ENCODE results near the gene JADE3.

The JADE3 gene

DNA sequence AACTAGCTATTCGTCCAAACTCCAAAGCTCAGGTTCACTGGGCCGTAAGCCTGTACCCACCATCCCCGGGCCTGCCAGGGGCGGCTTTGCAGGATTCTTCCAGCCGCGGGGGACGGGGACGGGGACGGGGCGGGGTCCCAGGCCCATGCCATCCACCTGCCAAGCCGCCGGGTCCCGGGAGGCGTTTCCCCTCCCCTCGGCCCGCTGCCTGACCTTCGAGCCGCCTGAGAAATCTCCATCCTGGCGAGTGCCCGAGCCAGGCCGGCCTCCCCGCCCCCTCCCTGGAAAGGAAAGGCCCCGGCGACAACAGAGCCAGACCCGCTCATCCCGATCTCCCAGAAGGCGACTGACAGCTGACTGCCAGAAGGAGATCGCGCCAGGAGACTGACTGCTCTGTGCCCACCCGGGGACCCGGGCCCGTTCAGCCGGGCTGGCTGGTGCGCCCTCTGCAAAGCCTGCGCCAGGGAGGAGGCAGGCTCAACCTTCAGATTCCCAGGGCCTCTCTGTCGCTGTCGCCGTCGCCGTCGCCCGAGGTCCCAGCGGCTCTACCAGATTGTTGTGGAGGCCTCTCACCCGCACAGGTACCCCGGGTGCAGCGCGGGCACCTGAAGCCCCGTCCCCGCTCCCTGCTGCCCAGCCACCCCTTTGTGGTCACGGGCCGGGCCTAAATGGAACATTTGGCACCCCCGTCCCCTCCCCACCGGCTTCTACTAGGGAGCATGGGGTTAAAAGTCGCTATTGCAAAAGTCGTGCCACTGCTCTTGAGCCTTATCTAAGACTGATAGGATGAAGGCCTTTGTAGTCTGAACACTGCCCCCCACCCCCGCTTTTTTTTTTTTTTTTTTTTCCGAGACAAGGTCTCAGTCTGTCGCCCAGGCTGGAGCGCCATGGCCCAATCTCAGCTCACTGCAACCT, 166.2 kb downstream of the JADE3 start, which contains the start of gene RGN:
Gene RGN, plus strand, starts transcription at position 315 of the 915 bp plus-strand sequence. CDS start 2,702 bp downstream, outside the sequence.
- Histone ChIP-seq H3K27ac (ENCODE audit: low read depth, low read length, severe bottlenecking) (no peak within 1 kb of the TSS), H3K4me3 (ENCODE audit: extremely low read depth, insufficient read depth, low read length, poor library complexity, severe bottlenecking) (no peak within 1 kb of the TSS), H3K4me1 (ENCODE audit: control insufficient read depth, insufficient read depth, low read length, poor library complexity, severe bottlenecking) (peaks cover 6% of the 10 kb centered on the region), H3K9me3 (ENCODE audit: control insufficient read depth, low read length) (no peaks in the 10 kb centered on the region), H3K36me3 (ENCODE audit: control insufficient read depth, insufficient read depth, low read length) (no peaks in the 10 kb centered on the region)
- WGBS, 2 experiments (ENCODE audit: insufficient coverage in 2 of 2), result 35 to 57% methylated on average over 7 to 18 of the region's 59 CpGs

DNA sequence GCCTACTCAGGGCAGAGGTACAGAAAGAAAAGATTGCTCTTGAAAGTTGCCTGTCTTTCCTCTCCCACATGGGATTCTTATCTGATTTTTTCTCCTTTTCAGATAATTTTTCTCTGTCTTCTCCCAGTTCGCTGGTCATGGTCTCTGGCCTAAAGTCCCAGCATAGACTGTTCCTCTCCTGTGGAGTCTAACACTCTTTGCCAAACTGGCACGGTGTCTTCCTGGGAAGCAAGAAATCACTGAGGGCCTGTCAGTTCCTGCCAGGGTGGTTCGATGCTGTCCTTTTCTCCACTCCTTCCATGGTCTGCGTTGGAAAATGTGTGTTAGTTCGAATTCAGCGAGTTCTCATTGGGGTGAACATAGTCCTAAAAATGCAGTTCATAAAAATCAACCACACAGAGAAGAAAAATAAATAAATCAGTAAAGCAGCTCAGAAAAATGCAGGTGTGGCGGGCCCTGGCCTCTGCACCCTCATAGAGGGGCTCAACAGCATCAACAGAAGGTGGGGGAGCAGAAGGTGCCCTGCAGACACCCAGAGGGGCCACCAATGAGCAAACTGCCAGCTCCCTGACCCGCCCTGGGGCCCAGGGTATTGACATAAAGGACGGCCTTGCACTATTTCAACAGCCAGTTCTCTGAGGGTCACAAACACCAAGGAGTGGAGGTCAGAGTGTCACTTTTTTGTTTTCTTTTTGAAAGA, 168.1 kb downstream of the JADE3 start:
- WGBS, 2 experiments (ENCODE audit: insufficient coverage in 2 of 2), result 95% methylated on average over 3 to 4 of the region's 9 CpGs
- no peaks in the 10 kb centered on the region for H3K9me3 ChIP-seq (ENCODE audit: control insufficient read depth, low read length)
- no peak overlapping the region for H3K27ac ChIP-seq (ENCODE audit: low read depth, low read length, severe bottlenecking)
- H3K36me3 ChIP-seq (ENCODE audit: control insufficient read depth, insufficient read depth, low read length), result no peaks in the 10 kb centered on the region
- H3K4me3 ChIP-seq (ENCODE audit: extremely low read depth, insufficient read depth, low read length, poor library complexity, severe bottlenecking), result no peak overlapping the region
- peaks cover 6% of the 10 kb centered on the region for H3K4me1 ChIP-seq (ENCODE audit: control insufficient read depth, insufficient read depth, low read length, poor library complexity, severe bottlenecking)

DNA sequence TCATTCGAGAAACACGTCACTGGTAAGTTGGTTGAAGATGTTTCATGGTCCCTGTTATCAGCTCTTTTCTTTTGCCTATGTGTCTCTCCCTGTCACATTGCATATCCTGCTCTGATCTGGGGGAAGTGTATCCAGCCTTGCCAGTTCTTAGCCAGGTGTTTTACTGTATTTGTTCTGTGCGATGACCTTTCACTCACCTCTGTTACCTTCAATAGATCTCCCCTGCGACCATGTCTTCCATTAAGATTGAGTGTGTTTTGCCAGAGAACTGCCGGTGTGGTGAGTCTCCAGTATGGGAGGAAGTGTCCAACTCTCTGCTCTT, 168.7 kb downstream of the JADE3 start:
- Histone ChIP-seq H3K9me3 (ENCODE audit: control insufficient read depth, low read length) (no peaks in the 10 kb centered on the region), H3K36me3 (ENCODE audit: control insufficient read depth, insufficient read depth, low read length) (no peaks in the 10 kb centered on the region), H3K4me1 (ENCODE audit: control insufficient read depth, insufficient read depth, low read length, poor library complexity, severe bottlenecking) (peaks cover 6% of the 10 kb centered on the region), H3K4me3 (ENCODE audit: extremely low read depth, insufficient read depth, low read length, poor library complexity, severe bottlenecking) (no peak overlapping the region), H3K27ac (ENCODE audit: low read depth, low read length, severe bottlenecking) (no peak overlapping the region)
- WGBS, 2 experiments (ENCODE audit: insufficient coverage in 2 of 2), result no CpG with 5 or more reads among the region's 5 CpGs

- WGBS, 2 experiments (ENCODE audit: insufficient coverage in 2 of 2), result 0% methylated on average over 1 of the region's 4 CpGs; no CpG with 5 or more reads in 1 of the 2 experiments
- Histone ChIP-seq H3K9me3 (ENCODE audit: control insufficient read depth, low read length) (no peaks in the 10 kb centered on the region), H3K27ac (ENCODE audit: low read depth, low read length, severe bottlenecking) (peak overlapping the region; percentile 29), H3K4me1 (ENCODE audit: control insufficient read depth, insufficient read depth, low read length, poor library complexity, severe bottlenecking) (peaks cover 2% of the 10 kb centered on the region), H3K4me3 (ENCODE audit: extremely low read depth, insufficient read depth, low read length, poor library complexity, severe bottlenecking) (no peak overlapping the region), H3K36me3 (ENCODE audit: control insufficient read depth, insufficient read depth, low read length) (no peaks in the 10 kb centered on the region)
Measured at GRCh38 chrX:47091149-47091775, 179.0 kb downstream of the JADE3 start.

DNA sequence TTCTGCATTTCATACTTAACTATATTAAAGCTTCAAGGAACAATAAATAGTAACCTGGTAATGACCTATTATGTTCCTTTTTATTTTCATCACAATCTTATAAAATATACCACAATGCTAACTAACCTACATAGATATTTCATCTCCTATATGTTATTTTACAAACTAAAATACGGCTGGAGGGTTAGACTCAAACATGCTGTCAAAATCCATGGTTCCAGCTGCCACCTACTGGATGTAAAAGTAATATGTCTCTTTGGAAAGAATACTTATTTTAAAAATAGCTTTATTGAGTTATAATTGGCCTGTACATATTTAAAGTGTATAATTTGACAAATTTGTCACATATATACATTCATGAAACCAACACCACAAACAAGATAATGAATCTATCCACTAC, 181.0 kb downstream of the JADE3 start:
- H3K9me3 ChIP-seq (ENCODE audit: control insufficient read depth, low read length), result no peaks in the 10 kb centered on the region
- WGBS, 2 experiments (ENCODE audit: insufficient coverage in 2 of 2), result no CpG with 5 or more reads among the region's 1 CpG
- H3K4me1 ChIP-seq (ENCODE audit: control insufficient read depth, insufficient read depth, low read length, poor library complexity, severe bottlenecking), result peaks cover 2% of the 10 kb centered on the region
- no peak overlapping the region for H3K27ac ChIP-seq (ENCODE audit: low read depth, low read length, severe bottlenecking)
- no peaks in the 10 kb centered on the region for H3K36me3 ChIP-seq (ENCODE audit: control insufficient read depth, insufficient read depth, low read length)
- no peak overlapping the region for H3K4me3 ChIP-seq (ENCODE audit: extremely low read depth, insufficient read depth, low read length, poor library complexity, severe bottlenecking)

DNA sequence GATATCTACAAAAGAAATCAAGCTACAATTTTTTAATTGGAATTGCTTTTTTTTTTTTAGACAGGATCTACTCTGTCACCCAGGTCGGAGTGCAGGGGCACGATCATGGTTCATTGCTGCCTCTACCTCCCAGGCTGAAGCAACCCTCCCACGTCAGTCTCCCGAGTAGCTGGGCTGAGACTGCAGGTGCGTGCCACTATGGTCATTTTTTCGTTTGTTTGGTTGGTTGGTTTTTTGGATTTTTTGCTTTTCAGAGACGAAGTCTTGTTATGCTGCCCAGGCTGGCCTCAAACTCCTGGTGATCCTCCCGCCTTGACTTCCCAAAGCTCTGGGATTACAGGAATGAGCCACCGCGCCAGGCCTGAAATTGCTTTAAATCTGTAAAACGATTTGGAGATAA, 181.6 kb downstream of the JADE3 start:
- H3K4me3 ChIP-seq (ENCODE audit: extremely low read depth, insufficient read depth, low read length, poor library complexity, severe bottlenecking), result no peak overlapping the region
- H3K4me1 ChIP-seq (ENCODE audit: control insufficient read depth, insufficient read depth, low read length, poor library complexity, severe bottlenecking), result peaks cover 2% of the 10 kb centered on the region
- H3K27ac ChIP-seq (ENCODE audit: low read depth, low read length, severe bottlenecking), result no peak overlapping the region
- no peaks in the 10 kb centered on the region for H3K9me3 ChIP-seq (ENCODE audit: control insufficient read depth, low read length)
- H3K36me3 ChIP-seq (ENCODE audit: control insufficient read depth, insufficient read depth, low read length), result no peaks in the 10 kb centered on the region
- 40 to 89% methylated on average over 2 to 3 of the region's 11 CpGs for WGBS, 2 experiments (ENCODE audit: insufficient coverage in 2 of 2)

DNA sequence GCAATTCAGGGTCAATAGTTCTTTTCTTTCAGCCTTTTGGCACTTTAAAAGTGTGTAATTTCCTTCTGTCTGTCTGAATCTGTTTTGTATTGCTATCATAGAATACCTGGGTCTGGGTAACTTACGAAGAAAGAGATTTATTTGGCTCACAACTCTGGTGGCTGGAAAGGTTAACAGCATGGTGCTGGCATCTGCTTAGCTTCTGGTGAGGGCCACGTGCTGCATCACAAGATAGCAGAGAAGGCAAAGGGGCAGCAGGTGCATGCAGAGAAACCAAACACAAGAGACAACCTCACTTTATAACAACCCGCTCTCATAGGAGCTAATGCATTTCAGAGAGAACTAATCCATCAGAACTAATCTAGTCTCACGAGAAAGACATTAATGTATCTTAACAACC, 184.8 kb downstream of the JADE3 start:
- H3K36me3 ChIP-seq (ENCODE audit: control insufficient read depth, insufficient read depth, low read length), result no peaks in the 10 kb centered on the region
- WGBS, 2 experiments (ENCODE audit: insufficient coverage in 2 of 2), result no CpG with 5 or more reads among the region's 4 CpGs
- H3K4me1 ChIP-seq (ENCODE audit: control insufficient read depth, insufficient read depth, low read length, poor library complexity, severe bottlenecking), result no peaks in the 10 kb centered on the region
- H3K4me3 ChIP-seq (ENCODE audit: extremely low read depth, insufficient read depth, low read length, poor library complexity, severe bottlenecking), result no peak overlapping the region
- H3K27ac ChIP-seq (ENCODE audit: low read depth, low read length, severe bottlenecking), result no peak overlapping the region
- no peaks in the 10 kb centered on the region for H3K9me3 ChIP-seq (ENCODE audit: control insufficient read depth, low read length)

GRCh38 chrX:47098338-47099094, 186.3 kb downstream of the JADE3 start:
- no peak overlapping the region for H3K4me3 ChIP-seq (ENCODE audit: extremely low read depth, insufficient read depth, low read length, poor library complexity, severe bottlenecking)
- WGBS, 2 experiments (ENCODE audit: insufficient coverage in 2 of 2), result 80% methylated on average over 1 of the region's 2 CpGs; no CpG with 5 or more reads in 1 of the 2 experiments
- no peak overlapping the region for H3K27ac ChIP-seq (ENCODE audit: low read depth, low read length, severe bottlenecking)
- H3K9me3 ChIP-seq (ENCODE audit: control insufficient read depth, low read length), result no peaks in the 10 kb centered on the region
- H3K4me1 ChIP-seq (ENCODE audit: control insufficient read depth, insufficient read depth, low read length, poor library complexity, severe bottlenecking), result no peaks in the 10 kb centered on the region
- no peaks in the 10 kb centered on the region for H3K36me3 ChIP-seq (ENCODE audit: control insufficient read depth, insufficient read depth, low read length)

DNA sequence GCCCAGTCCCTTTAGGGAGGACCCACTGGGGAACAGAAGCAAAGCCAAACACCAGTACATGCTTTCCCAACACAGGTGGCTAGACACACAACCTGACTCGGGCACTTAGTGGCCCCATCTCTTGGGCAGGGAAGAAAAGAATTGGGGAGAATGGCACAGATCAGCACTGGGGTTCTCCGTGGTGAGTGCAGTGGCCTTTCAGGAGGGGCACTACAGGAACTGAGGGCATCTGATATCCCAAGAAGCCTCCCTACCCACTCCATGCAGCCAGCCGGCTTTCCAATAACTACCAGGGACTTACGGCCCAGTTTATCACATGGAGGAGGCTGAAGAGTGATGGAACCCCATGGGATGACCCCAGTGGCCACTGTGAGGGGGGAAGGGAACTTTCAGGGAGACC, 189.0 kb downstream of the JADE3 start:
- H3K9me3 ChIP-seq (ENCODE audit: control insufficient read depth, low read length), result no peaks in the 10 kb centered on the region
- H3K27ac ChIP-seq (ENCODE audit: low read depth, low read length, severe bottlenecking), result no peak overlapping the region
- H3K4me3 ChIP-seq (ENCODE audit: extremely low read depth, insufficient read depth, low read length, poor library complexity, severe bottlenecking), result no peak overlapping the region
- no peaks in the 10 kb centered on the region for H3K4me1 ChIP-seq (ENCODE audit: control insufficient read depth, insufficient read depth, low read length, poor library complexity, severe bottlenecking)
- H3K36me3 ChIP-seq (ENCODE audit: control insufficient read depth, insufficient read depth, low read length), result no peaks in the 10 kb centered on the region
- WGBS, 2 experiments (ENCODE audit: insufficient coverage in 2 of 2), result no CpG with 5 or more reads among the region's 4 CpGs

All from mesodermal cell (in vitro differentiated cells).